ENCODE data around the gene KIAA0825. TPM values are rescaled to one million over a fixed set of nuclear protein-coding genes. Genes with fewer than 3 reads are reported as not detected.

Gene KIAA0825
- total RNA-seq, 4 donors from 2014 or later: 4.1 to 8.2 (median 5.6) TPM

GRCh38 chr5:94409440-94409839, 209.0 kb downstream of the KIAA0825 start:
- no peak for DNase-seq
- Histone ChIP-seq H3K4me3 (no peak overlapping the region), H3K36me3 (no peaks in the 10 kb centered on the region), H3K9me3 (no peaks in the 10 kb centered on the region), H3K27ac (no peak overlapping the region), H3K27me3 (no peaks in the 10 kb centered on the region), H3K4me1 (no peaks in the 10 kb centered on the region)
- no peak for TF ChIP-seq CTCF (IDR thresholded peaks at IDR 0.05)
- no peak for TF ChIP-seq POLR2A (IDR thresholded peaks at IDR 0.05)

GRCh38 chr5:94407023-94407422, 211.4 kb downstream of the KIAA0825 start:
- DNase-seq: no peak
- TF ChIP-seq POLR2A (IDR thresholded peaks at IDR 0.05) (no peak), CTCF (IDR thresholded peaks at IDR 0.05) (no peak)
- no peaks in the 10 kb centered on the region for H3K27me3 ChIP-seq
- no peak overlapping the region for H3K27ac ChIP-seq
- H3K36me3 ChIP-seq: no peaks in the 10 kb centered on the region
- no peaks in the 10 kb centered on the region for H3K9me3 ChIP-seq
- H3K4me1 ChIP-seq: no peaks in the 10 kb centered on the region
- no peak overlapping the region for H3K4me3 ChIP-seq

GRCh38 chr5:94403483-94403882, 214.9 kb downstream of the KIAA0825 start:
- Histone ChIP-seq H3K9me3 (no peaks in the 10 kb centered on the region), H3K27ac (no peak overlapping the region), H3K36me3 (no peaks in the 10 kb centered on the region), H3K4me1 (no peaks in the 10 kb centered on the region), H3K27me3 (no peaks in the 10 kb centered on the region), H3K4me3 (no peak overlapping the region)
- TF ChIP-seq POLR2A (IDR thresholded peaks at IDR 0.05): no peak
- TF ChIP-seq CTCF (IDR thresholded peaks at IDR 0.05): no peak
- DNase-seq: no peak

- Histone ChIP-seq H3K36me3 (no peaks in the 10 kb centered on the region), H3K4me1 (no peaks in the 10 kb centered on the region), H3K27me3 (no peaks in the 10 kb centered on the region), H3K27ac (no peak overlapping the region), H3K4me3 (no peak overlapping the region), H3K9me3 (no peaks in the 10 kb centered on the region)
- DNase-seq: no peak
- TF ChIP-seq POLR2A (IDR thresholded peaks at IDR 0.05) (no peak), CTCF (IDR thresholded peaks at IDR 0.05) (no peak)
Observed at GRCh38 chr5:94402096-94402495, 216.3 kb downstream of the KIAA0825 start.

- no peak overlapping the region for H3K27ac ChIP-seq
- no peaks in the 10 kb centered on the region for H3K4me1 ChIP-seq
- H3K4me3 ChIP-seq: no peak overlapping the region
- no peaks in the 10 kb centered on the region for H3K36me3 ChIP-seq
- H3K9me3 ChIP-seq: no peaks in the 10 kb centered on the region
- H3K27me3 ChIP-seq: no peaks in the 10 kb centered on the region
- DNase-seq: no peak
- no peak for TF ChIP-seq POLR2A (IDR thresholded peaks at IDR 0.05)
- no peak for TF ChIP-seq CTCF (IDR thresholded peaks at IDR 0.05)
Observed at GRCh38 chr5:94397508-94397907, 220.9 kb downstream of the KIAA0825 start.

- Histone ChIP-seq H3K9me3 (no peaks in the 10 kb centered on the region), H3K36me3 (no peaks in the 10 kb centered on the region), H3K4me1 (no peaks in the 10 kb centered on the region), H3K27ac (no peak overlapping the region), H3K4me3 (no peak overlapping the region), H3K27me3 (no peaks in the 10 kb centered on the region)
- DNase-seq: no peak
- TF ChIP-seq POLR2A (IDR thresholded peaks at IDR 0.05) (no peak), CTCF (IDR thresholded peaks at IDR 0.05) (no peak)
Observed at GRCh38 chr5:94396687-94397086, 221.7 kb downstream of the KIAA0825 start.

Measured in Peyer's patch (tissue), 4 donors.